Mononuclear cell (primary cell): ENCODE results near the gene NSUN2. TPM values are rescaled to one million over a fixed set of nuclear protein-coding genes. Genes with fewer than 3 reads are reported as not detected.

Experiments
- H3K27me3 ChIP-seq: 2 replicates; pipeline ENCODE4 v1.6.0; 2011; ENCODE audit warnings: low read length, control low read depth; ENCODE audit not compliant: insufficient read depth
- H3K4me1 ChIP-seq: 2 replicates; pipeline ENCODE4 v1.5.1; 2011; ENCODE audit warnings: mild to moderate bottlenecking, low read length, control low read depth; ENCODE audit not compliant: insufficient read depth
- H3K4me3 ChIP-seq: 2 replicates; pipeline ENCODE4 v1.5.1; 2011; ENCODE audit warnings: mild to moderate bottlenecking, low read length, moderate library complexity
- H3K9me3 ChIP-seq: 2 replicates; pipeline ENCODE4 v1.5.1; 2011; ENCODE audit warnings: low read depth, mild to moderate bottlenecking, control low read depth, low read length
- total RNA-seq: library from RNA; depleted of rRNA; stranded (reverse); fragments of >200 nt; gene quantifications from one replicate; pipeline ENCODE4 v1.2.3, GENCODE V29; 2012

Gene NSUN2
- total RNA-seq, 1 donor, result 36.0 TPM

- H3K27me3 ChIP-seq, result no peaks in the 10 kb centered on the region
- H3K9me3 ChIP-seq, result no peaks in the 10 kb centered on the region
- H3K4me1 ChIP-seq, result peaks cover 52% of the 10 kb centered on the region
- peak overlapping the region; percentile 84 for H3K4me3 ChIP-seq
These were observed 813 bp upstream of the NSUN2 start for GRCh38 chr5:6633469-6634245.

- Histone ChIP-seq H3K27me3 (no peaks in the 10 kb centered on the region), H3K9me3 (no peaks in the 10 kb centered on the region), H3K4me3 (peak overlapping the region; percentile 84), H3K4me1 (peaks cover 39% of the 10 kb centered on the region)
These were observed 438 bp downstream of the NSUN2 start for GRCh38 chr5:6632324-6632887.

GRCh38 chr5:6631441-6631840 is 1.4 kb downstream of the NSUN2 start:
- Histone ChIP-seq H3K4me3 (no peak overlapping the region), H3K4me1 (peaks cover 37% of the 10 kb centered on the region), H3K9me3 (no peaks in the 10 kb centered on the region), H3K27me3 (no peaks in the 10 kb centered on the region)

GRCh38 chr5:6626508-6626907 is 6.3 kb downstream of the NSUN2 start:
- H3K4me1 ChIP-seq, result peaks cover 6% of the 10 kb centered on the region
- no peaks in the 10 kb centered on the region for H3K9me3 ChIP-seq
- no peaks in the 10 kb centered on the region for H3K27me3 ChIP-seq
- H3K4me3 ChIP-seq, result no peak overlapping the region

- Histone ChIP-seq H3K4me1 (no peaks in the 10 kb centered on the region), H3K27me3 (no peaks in the 10 kb centered on the region), H3K4me3 (no peak overlapping the region), H3K9me3 (no peaks in the 10 kb centered on the region)
These were observed 8.9 kb downstream of the NSUN2 start for GRCh38 chr5:6623941-6624340.

GRCh38 chr5:6623228-6623627 is 9.6 kb downstream of the NSUN2 start:
- H3K9me3 ChIP-seq, result no peaks in the 10 kb centered on the region
- no peaks in the 10 kb centered on the region for H3K27me3 ChIP-seq
- H3K4me3 ChIP-seq, result no peak overlapping the region
- no peaks in the 10 kb centered on the region for H3K4me1 ChIP-seq

- Histone ChIP-seq H3K4me3 (no peak overlapping the region), H3K27me3 (no peaks in the 10 kb centered on the region), H3K9me3 (no peaks in the 10 kb centered on the region), H3K4me1 (no peaks in the 10 kb centered on the region)
These were observed 16.2 kb downstream of the NSUN2 start for GRCh38 chr5:6616632-6617031.

GRCh38 chr5:6615034-6615815 is 17.6 kb downstream of the NSUN2 start:
- Histone ChIP-seq H3K4me1 (no peaks in the 10 kb centered on the region), H3K27me3 (no peaks in the 10 kb centered on the region), H3K9me3 (no peaks in the 10 kb centered on the region), H3K4me3 (no peak overlapping the region)

- no peaks in the 10 kb centered on the region for H3K4me1 ChIP-seq
- H3K27me3 ChIP-seq, result no peaks in the 10 kb centered on the region
- H3K9me3 ChIP-seq, result no peaks in the 10 kb centered on the region
- no peak overlapping the region for H3K4me3 ChIP-seq
These were observed 21.2 kb downstream of the NSUN2 start for GRCh38 chr5:6611334-6612256.

GRCh38 chr5:6608016-6608415 is 24.8 kb downstream of the NSUN2 start:
- Histone ChIP-seq H3K4me3 (no peak overlapping the region), H3K4me1 (no peaks in the 10 kb centered on the region), H3K27me3 (no peaks in the 10 kb centered on the region), H3K9me3 (no peaks in the 10 kb centered on the region)

GRCh38 chr5:6607559-6607936 is 25.3 kb downstream of the NSUN2 start:
- no peaks in the 10 kb centered on the region for H3K9me3 ChIP-seq
- no peaks in the 10 kb centered on the region for H3K4me1 ChIP-seq
- no peaks in the 10 kb centered on the region for H3K27me3 ChIP-seq
- no peak overlapping the region for H3K4me3 ChIP-seq

- H3K4me3 ChIP-seq, result no peak overlapping the region
- no peaks in the 10 kb centered on the region for H3K4me1 ChIP-seq
- H3K27me3 ChIP-seq, result no peaks in the 10 kb centered on the region
- no peaks in the 10 kb centered on the region for H3K9me3 ChIP-seq
These were observed 25.8 kb downstream of the NSUN2 start for GRCh38 chr5:6606884-6607558.

GRCh38 chr5:6604946-6605345 is 27.9 kb downstream of the NSUN2 start:
- Histone ChIP-seq H3K4me3 (no peak overlapping the region), H3K4me1 (no peaks in the 10 kb centered on the region), H3K27me3 (no peaks in the 10 kb centered on the region), H3K9me3 (no peaks in the 10 kb centered on the region)

GRCh38 chr5:6604341-6604740 is 28.5 kb downstream of the NSUN2 start:
- Histone ChIP-seq H3K4me1 (no peaks in the 10 kb centered on the region), H3K9me3 (no peaks in the 10 kb centered on the region)

More at GRCh38 chr5:6604341-6604740, 28.5 kb downstream of the NSUN2 start:
- H3K4me3 ChIP-seq, result no peak overlapping the region
- H3K27me3 ChIP-seq, result no peaks in the 10 kb centered on the region
